HepG2 (cell line): ENCODE measurements around the gene KATNB1. TPM values are rescaled to one million over a fixed set of nuclear protein-coding genes. Genes with fewer than 3 reads are reported as not detected.
A peak's percentile ranks its signal among the peaks of the same experiment; 100 is the strongest.

Experiments used
- BORCS8-MEF2B ChIP-seq: sonication (generic); formaldehyde crosslinking; IDR thresholded peaks from 2 replicates; pipeline ENCODE4 v1.8.0; 2022; ENCODE audit warnings: mild to moderate bottlenecking, missing genetic modification reagents
- CC2D1A ChIP-seq: sonication (generic); formaldehyde crosslinking; IDR thresholded peaks from 2 replicates; pipeline ENCODE4 v1.8.1; 2023; ENCODE audit warnings: mild to moderate bottlenecking, missing genetic modification reagents
- EEA1 ChIP-seq: sonication (generic); formaldehyde crosslinking; IDR thresholded peaks from 2 replicates; pipeline ENCODE4 v1.5.1; 2020; ENCODE audit warnings: mild to moderate bottlenecking, missing genetic modification reagents, borderline replicate concordance
- FIP1L1 ChIP-seq: fragments of 200-400 bp; formaldehyde crosslinking; IDR thresholded peaks from 2 replicates; pipeline ENCODE4 v1.6.1; 2018; ENCODE audit warnings: low read depth, mild to moderate bottlenecking, low read length, moderate library complexity, borderline replicate concordance; ENCODE audit not compliant: insufficient read depth
- FOSL1 ChIP-seq: sonication (generic); formaldehyde crosslinking; IDR thresholded peaks from 2 replicates; pipeline ENCODE4 v1.9.0; 2021; ENCODE audit warnings: missing genetic modification reagents, borderline replicate concordance
- GABPB1 ChIP-seq: IDR thresholded peaks from 2 replicates; pipeline ENCODE4 v1.6.1; 2016; ENCODE audit warnings: mild to moderate bottlenecking, missing genetic modification reagents, moderate library complexity, missing compliant biosample characterization
- HES4 ChIP-seq: sonication (generic); formaldehyde crosslinking; IDR thresholded peaks from 2 replicates; pipeline ENCODE4 v1.9.0; 2021; ENCODE audit warnings: mild to moderate bottlenecking, missing genetic modification reagents, borderline replicate concordance
- IRX3 ChIP-seq: sonication (generic); formaldehyde crosslinking; IDR thresholded peaks from 2 replicates; pipeline ENCODE4 v1.8.1; 2023; ENCODE audit warnings: mild to moderate bottlenecking, low read depth, missing genetic modification reagents, borderline replicate concordance
- JUND ChIP-seq: sonication (generic); formaldehyde crosslinking; IDR thresholded peaks from 2 replicates; pipeline ENCODE4 v1.8.0; 2022; ENCODE audit warnings: mild to moderate bottlenecking, missing genetic modification reagents
- KAT2B ChIP-seq: fragments of 150-350 bp; IDR thresholded peaks from 2 replicates; pipeline ENCODE4 v1.6.1; 2014; ENCODE audit warnings: low read depth, low read length, borderline replicate concordance
- KDM3A ChIP-seq: IDR thresholded peaks from 2 replicates; pipeline ENCODE4 v1.6.1; 2018; ENCODE audit warnings: low read depth, missing compliant biosample characterization
- KDM5B ChIP-seq: sonication (generic); formaldehyde crosslinking; IDR thresholded peaks from 2 replicates; pipeline ENCODE4 v1.4.0; 2020; ENCODE audit warnings: missing genetic modification reagents, mild to moderate bottlenecking, borderline replicate concordance
- KLF13 ChIP-seq: sonication (generic); formaldehyde crosslinking; IDR thresholded peaks from 2 replicates; pipeline ENCODE4 v1.4.0; 2020; ENCODE audit warnings: mild to moderate bottlenecking, missing genetic modification reagents
- MIER3 ChIP-seq: IDR thresholded peaks from 2 replicates; pipeline ENCODE4 v1.6.1; 2016; ENCODE audit warnings: missing compliant biosample characterization, borderline replicate concordance
- MXD4 ChIP-seq: IDR thresholded peaks from 2 replicates; pipeline ENCODE4 v1.6.1; 2016; ENCODE audit warnings: mild to moderate bottlenecking, missing biosample characterization, missing genetic modification reagents
- MYC ChIP-seq: sonication (generic); formaldehyde crosslinking; IDR thresholded peaks from 2 replicates; pipeline ENCODE4 v1.9.0; 2021; ENCODE audit warnings: missing genetic modification reagents, borderline replicate concordance
- NCOA2 ChIP-seq: sonication (generic); formaldehyde crosslinking; IDR thresholded peaks from 2 replicates; pipeline ENCODE4 v1.8.0; 2022; ENCODE audit warnings: inconsistent platforms
- NFKBIZ ChIP-seq: IDR thresholded peaks from 2 replicates; pipeline ENCODE4 v1.6.1; 2018; ENCODE audit warnings: missing genetic modification reagents, missing compliant biosample characterization
- PCBP2 ChIP-seq: fragments of 200-400 bp; formaldehyde crosslinking; optimal IDR thresholded peaks from 2 replicates; pipeline ENCODE3; 2018; ENCODE audit warnings: low read length, low read depth; ENCODE audit not compliant: poor library complexity, severe bottlenecking
- PRMT3 ChIP-seq: sonication (generic); formaldehyde crosslinking; IDR thresholded peaks from 2 replicates; pipeline ENCODE4 v1.8.1; 2022; ENCODE audit warnings: low read depth, mild to moderate bottlenecking, moderate library complexity, missing genetic modification reagents, borderline replicate concordance
- RAD51 ChIP-seq: fragments of 450-650 bp; IDR thresholded peaks from 2 replicates; pipeline ENCODE4 v1.6.1; 2016; ENCODE audit warnings: borderline replicate concordance
- SCMH1 ChIP-seq: sonication (generic); formaldehyde crosslinking; IDR thresholded peaks from 2 replicates; pipeline ENCODE4 v1.9.0; 2021; ENCODE audit warnings: missing genetic modification reagents, mild to moderate bottlenecking, borderline replicate concordance
- SOX6 ChIP-seq, 2 experiments: fragments of 450-650 bp in 1 of 2; sonication (generic) in 1 of 2; formaldehyde crosslinking in 1 of 2; IDR thresholded peaks; 2 replicates each; pipeline versions ENCODE4 v1.4.0 to v1.6.1; 2017 to 2020; ENCODE audit warnings: antibody characterized with exemption in 1 of 2, mild to moderate bottlenecking in 1 of 2, missing genetic modification reagents in 1 of 2
- ZFP1 ChIP-seq: IDR thresholded peaks from 2 replicates; pipeline ENCODE4 v1.6.1; 2016
- ZNF121 ChIP-seq: sonication (generic); formaldehyde crosslinking; IDR thresholded peaks from 2 replicates; pipeline ENCODE4 v1.5.0; 2020; ENCODE audit warnings: mild to moderate bottlenecking, missing genetic modification reagents
- ZNF17 ChIP-seq: sonication (generic); formaldehyde crosslinking; IDR thresholded peaks from 2 replicates; pipeline ENCODE4 v1.5.0; 2020; ENCODE audit warnings: mild to moderate bottlenecking, missing genetic modification reagents
- ZNF24 ChIP-seq: fragments of 450-650 bp; IDR thresholded peaks from 2 replicates; pipeline ENCODE4 v1.6.1; 2017; ENCODE audit warnings: antibody characterized with exemption, mild to moderate bottlenecking
- ZNF317 ChIP-seq: sonication (generic); formaldehyde crosslinking; IDR thresholded peaks from 2 replicates; pipeline ENCODE4 v1.5.0; 2020; ENCODE audit warnings: mild to moderate bottlenecking, missing genetic modification reagents
- ZNF670 ChIP-seq: sonication (generic); formaldehyde crosslinking; IDR thresholded peaks from 2 replicates; pipeline ENCODE4 v1.8.0; 2022; ENCODE audit warnings: mild to moderate bottlenecking, missing genetic modification reagents, borderline replicate concordance
- ZNF713 ChIP-seq: sonication (generic); formaldehyde crosslinking; IDR thresholded peaks from 2 replicates; pipeline ENCODE4 v1.4.0; 2020; ENCODE audit warnings: mild to moderate bottlenecking, missing genetic modification reagents
- ZNF816 ChIP-seq: sonication (generic); formaldehyde crosslinking; IDR thresholded peaks from 2 replicates; pipeline ENCODE4 v1.8.0; 2022; ENCODE audit warnings: missing genetic modification reagents, mild to moderate bottlenecking, borderline replicate concordance
- polyA plus RNA-seq, 8 experiments: library from polyadenylated mRNA; depleted of rRNA in 3 of 8; stranded (reverse) in 7 of 8; unstranded in 1 of 8; fragments of >200 nt; fragmentation: Illumina TruSeq in 4 of 8; extraction: Trizol in 4 of 8; gene quantifications; 2 replicates each; pipeline versions ENCODE4 v1.2.1 to v1.2.3, GENCODE V29; 2011 to 2016; ENCODE audit warnings: low read depth in 4 of 8, missing spikeins in 1 of 8, mixed read lengths in 1 of 8; ENCODE audit not compliant: insufficient read depth in 1 of 8
- total RNA-seq, 5 experiments: library from RNA; depleted of rRNA; stranded (reverse); fragments of >200 nt; fragmentation: Illumina TruSeq; extraction: Trizol; gene quantifications; 2 replicates each; pipeline ENCODE4 v1.2.3, GENCODE V29; 2016; ENCODE audit warnings: low read depth in 1 of 5
- TF ChIP-seq, protein P1 (sequence below): sonication (generic); formaldehyde crosslinking; IDR thresholded peaks from 2 replicates; pipeline ENCODE4 v1.8.0; 2022; ENCODE audit warnings: missing genetic modification reagents, mild to moderate bottlenecking, inconsistent platforms, borderline replicate concordance

The KATNB1 gene
- total and polyA plus RNA-seq, 2 of the 13 experiments (the other 11 are each of a cell fraction or from before 2014, with no cell fraction given) = 31.5 to 43.5 TPM

DNA sequence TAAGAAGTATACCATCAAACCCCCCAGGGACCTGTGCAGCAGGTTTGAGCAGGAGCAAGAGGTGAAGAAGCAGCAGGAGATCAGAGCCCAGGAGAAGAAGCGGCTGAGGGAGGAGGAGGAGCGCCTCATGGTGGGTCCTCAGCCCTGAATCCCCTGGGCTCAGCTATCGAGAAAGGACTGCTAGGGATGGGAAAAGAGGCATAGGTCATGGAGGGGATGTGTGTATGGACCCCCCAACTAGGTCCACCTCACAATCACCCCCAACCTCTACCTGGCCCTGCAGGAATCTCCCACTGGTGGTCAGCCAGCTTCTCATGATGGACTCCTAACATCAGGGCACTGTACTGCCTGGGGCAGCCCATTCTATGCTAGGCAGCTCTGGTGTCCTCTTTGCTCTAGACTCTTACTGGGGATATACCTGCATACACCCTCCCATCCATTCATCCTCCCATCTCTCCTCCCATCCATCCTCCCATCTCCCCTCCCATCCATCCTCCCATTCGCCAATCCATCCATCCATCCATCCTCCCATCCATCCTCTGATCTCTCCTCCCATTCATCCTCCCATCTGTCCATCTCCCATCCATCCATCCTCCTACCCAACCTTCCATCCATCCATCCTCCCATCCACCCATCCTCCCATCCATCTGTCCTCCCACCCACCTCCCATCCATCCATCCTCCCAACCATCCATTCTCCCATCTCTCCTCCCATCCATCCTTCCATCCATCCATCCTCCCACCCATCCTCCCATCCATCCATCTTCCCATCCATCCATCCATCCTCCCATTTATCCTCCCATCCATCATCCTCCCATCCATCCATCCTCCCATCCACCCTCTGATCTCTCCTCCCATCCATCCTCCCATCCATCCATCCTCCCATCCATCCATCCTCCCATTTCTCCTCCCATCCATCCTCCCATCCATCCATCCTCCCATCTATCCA lies 30.4 kb upstream of the KATNB1 start (continued):
- TF ChIP-seq CC2D1A (CRISPR knock-in tag) (no peak), ZNF24 (no peak), PRMT3 (CRISPR knock-in tag) (no peak), ZFP1 (CRISPR knock-in tag) (no peak), ZNF713 (CRISPR knock-in tag) (no peak), KLF13 (CRISPR knock-in tag) (no peak), GABPB1 (no peak), KDM3A (CRISPR knock-in tag) (no peak), KAT2B (no peak), PCBP2 (peak; percentile 21), ZNF670 (no peak), FIP1L1 (no peak), HES4 (CRISPR knock-in tag) (0 out of 2 replicates have a peak, but pooled peaks have one; percentile 35), EEA1 (no peak), FOSL1 (no peak), MXD4 (CRISPR knock-in tag) (no peak), ZNF121 (CRISPR knock-in tag) (no peak), KDM5B (CRISPR knock-in tag) (no peak), NFKBIZ (CRISPR knock-in tag) (no peak), MYC (CRISPR knock-in tag) (0 out of 2 replicates have a peak, but pooled peaks have one; percentile 6), ZNF17 (CRISPR knock-in tag) (no peak), SCMH1 (no peak), ZNF317 (CRISPR knock-in tag) (no peak), MIER3 (no peak), IRX3 (no peak), RAD51 (no peak), SOX6 (IDR thresholded peaks at IDR 0.05) (0 out of 2 replicates have a peak, but pooled peaks have one; percentile 71), SOX6 (CRISPR knock-in tag; IDR thresholded peaks at IDR 0.05) (no peak), ZNF816 (no peak), BORCS8-MEF2B (no peak), NCOA2 (CRISPR knock-in tag) (no peak), JUND (CRISPR knock-in tag) (no peak)
- TF ChIP-seq, protein P1, sequence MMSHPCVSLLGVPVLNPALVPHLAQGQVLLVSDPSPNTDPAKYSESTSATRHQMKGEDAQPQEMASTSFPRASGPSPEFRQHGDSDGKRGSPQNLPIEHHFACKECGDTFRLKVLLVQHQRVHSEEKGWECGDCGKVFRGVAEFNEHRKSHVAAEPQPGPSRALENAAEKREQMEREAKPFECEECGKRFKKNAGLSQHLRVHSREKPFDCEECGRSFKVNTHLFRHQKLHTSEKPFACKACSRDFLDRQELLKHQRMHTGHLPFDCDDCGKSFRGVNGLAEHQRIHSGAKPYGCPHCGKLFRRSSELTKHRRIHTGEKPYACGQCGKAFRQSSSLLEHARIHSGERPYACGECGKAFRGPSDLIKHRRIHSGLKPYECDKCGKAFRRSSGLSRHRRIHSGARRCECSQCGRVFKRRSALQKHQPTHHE (CRISPR knock-in tag) = no peak
